IPS DF 4.7 (cell line): ENCODE results near the gene MRPL27.

Source experiments
- DNase-seq: peaks from one replicate; pipeline ENCODE4 v3.0.0-alpha.2; 2013; ENCODE audit warnings: low spot score; ENCODE audit errors: extremely low read depth

The MRPL27 gene

GRCh38 chr17:50360486-50361115 lies 12.4 kb downstream of the MRPL27 start:
- no peak for DNase-seq

- DNase-seq: no peak
Observed at GRCh38 chr17:50359998-50360461, 13.0 kb downstream of the MRPL27 start.

- no peak for DNase-seq
Observed at GRCh38 chr17:50359005-50359699, 13.8 kb downstream of the MRPL27 start.

- no peak for DNase-seq
Observed at GRCh38 chr17:50358177-50358576, 14.8 kb downstream of the MRPL27 start.

- no peak for DNase-seq
Observed at GRCh38 chr17:50356892-50357510, 16.0 kb downstream of the MRPL27 start.

- DNase-seq: no peak
Observed at GRCh38 chr17:50356418-50356817, 16.6 kb downstream of the MRPL27 start.

GRCh38 chr17:50355701-50356341 lies 17.2 kb downstream of the MRPL27 start:
- no peak for DNase-seq

GRCh38 chr17:50355336-50355700 lies 17.7 kb downstream of the MRPL27 start:
- DNase-seq: no peak

GRCh38 chr17:50354776-50355175 lies 18.2 kb downstream of the MRPL27 start:
- DNase-seq: no peak

- no peak for DNase-seq
Observed at GRCh38 chr17:50354198-50354597, 18.8 kb downstream of the MRPL27 start.

- no peak for DNase-seq
Observed at GRCh38 chr17:50353600-50354195, 19.3 kb downstream of the MRPL27 start.

GRCh38 chr17:50352693-50353599 lies 20.0 kb downstream of the MRPL27 start:
- DNase-seq: no peak

- DNase-seq: no peak
Observed at GRCh38 chr17:50352072-50352692, 20.8 kb downstream of the MRPL27 start.

GRCh38 chr17:50350733-50351132 lies 22.3 kb downstream of the MRPL27 start:
- DNase-seq: no peak

- no peak for DNase-seq
Observed at GRCh38 chr17:50349243-50349600, 23.8 kb downstream of the MRPL27 start.

- no peak for DNase-seq
Observed at GRCh38 chr17:50348522-50349242, 24.3 kb downstream of the MRPL27 start.

GRCh38 chr17:50347894-50348291 lies 25.1 kb downstream of the MRPL27 start:
- no peak for DNase-seq

GRCh38 chr17:50347117-50347893 lies 25.7 kb downstream of the MRPL27 start:
- DNase-seq: no peak
